Coronary artery (tissue), 2 donors: ENCODE data around the gene WBP2NL.
A peak's percentile ranks its signal among the peaks of the same experiment; 100 is the strongest.

ENCODE experiments used
- DNase-seq: peaks from one replicate; pipeline ENCODE4 v3.0.0-alpha.2; 2017; ENCODE audit warnings: low spot score
- H3K27ac ChIP-seq, 2 donors: fragments of 200-600 bp; sonication (generic); one replicate each; pipeline ENCODE4 v1.5.1; 2016 to 2019
- H3K4me3 ChIP-seq: fragments of 200-600 bp; sonication (generic); 2 replicates; pipeline ENCODE4 v1.5.1; 2016; ENCODE audit warnings: mild to moderate bottlenecking, moderate library complexity
- TF ChIP-seq, protein P1 (sequence below): fragments of 200-600 bp; sonication (generic); IDR thresholded peaks from one replicate; pipeline ENCODE4 v1.5.1; 2019; ENCODE audit warnings: antibody characterized with exemption

Gene WBP2NL

GRCh38 chr22:42072606-42073330 is 74.2 kb downstream of the WBP2NL start:
- Histone ChIP-seq H3K27ac (no peak overlapping the region), H3K4me3 (no peak overlapping the region)
- TF ChIP-seq, protein P1, sequence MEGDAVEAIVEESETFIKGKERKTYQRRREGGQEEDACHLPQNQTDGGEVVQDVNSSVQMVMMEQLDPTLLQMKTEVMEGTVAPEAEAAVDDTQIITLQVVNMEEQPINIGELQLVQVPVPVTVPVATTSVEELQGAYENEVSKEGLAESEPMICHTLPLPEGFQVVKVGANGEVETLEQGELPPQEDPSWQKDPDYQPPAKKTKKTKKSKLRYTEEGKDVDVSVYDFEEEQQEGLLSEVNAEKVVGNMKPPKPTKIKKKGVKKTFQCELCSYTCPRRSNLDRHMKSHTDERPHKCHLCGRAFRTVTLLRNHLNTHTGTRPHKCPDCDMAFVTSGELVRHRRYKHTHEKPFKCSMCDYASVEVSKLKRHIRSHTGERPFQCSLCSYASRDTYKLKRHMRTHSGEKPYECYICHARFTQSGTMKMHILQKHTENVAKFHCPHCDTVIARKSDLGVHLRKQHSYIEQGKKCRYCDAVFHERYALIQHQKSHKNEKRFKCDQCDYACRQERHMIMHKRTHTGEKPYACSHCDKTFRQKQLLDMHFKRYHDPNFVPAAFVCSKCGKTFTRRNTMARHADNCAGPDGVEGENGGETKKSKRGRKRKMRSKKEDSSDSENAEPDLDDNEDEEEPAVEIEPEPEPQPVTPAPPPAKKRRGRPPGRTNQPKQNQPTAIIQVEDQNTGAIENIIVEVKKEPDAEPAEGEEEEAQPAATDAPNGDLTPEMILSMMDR: no peak
- DNase-seq: no peak

DNA sequence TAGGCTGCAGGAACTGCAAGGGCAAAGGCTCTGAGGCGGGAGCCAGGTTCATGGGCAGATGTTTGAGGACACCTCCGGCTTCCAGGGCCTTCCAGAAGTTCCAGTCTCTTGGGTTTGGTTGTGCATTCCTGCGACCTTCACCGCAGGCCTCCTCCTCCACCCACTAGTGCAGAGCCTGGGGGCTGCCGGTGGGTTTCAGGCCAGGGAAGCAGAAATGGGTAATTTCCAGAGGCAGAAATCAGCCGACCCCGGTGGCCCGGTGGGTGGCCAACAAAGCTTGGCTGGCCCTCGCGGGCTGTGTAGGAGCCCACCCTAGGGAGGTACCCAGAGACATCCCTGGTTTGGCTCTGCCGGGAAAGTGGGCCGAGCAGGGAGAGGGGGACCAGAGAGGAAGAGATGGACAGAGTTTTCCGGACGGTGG is 75.0 kb downstream of the WBP2NL start:
- peak overlapping the region; percentile 89 to 97 for H3K27ac ChIP-seq
- TF ChIP-seq, protein P1: no peak
- peak overlapping the region; percentile 78 for H3K4me3 ChIP-seq
- DNase-seq: no peak

GRCh38 chr22:42074132-42074811 is 75.7 kb downstream of the WBP2NL start, which contains the start of gene PHETA2:
Gene PHETA2, plus strand, starts transcription at chr22:42074248. Its CDS starts 3,046 bp downstream, at chr22:42077294.
- peak within 1 kb of the TSS; percentile 89 to 97 for H3K27ac ChIP-seq
- DNase-seq: no peak
- peak within 1 kb of the TSS; percentile 78 for H3K4me3 ChIP-seq
- TF ChIP-seq, protein P1: no peak

DNA sequence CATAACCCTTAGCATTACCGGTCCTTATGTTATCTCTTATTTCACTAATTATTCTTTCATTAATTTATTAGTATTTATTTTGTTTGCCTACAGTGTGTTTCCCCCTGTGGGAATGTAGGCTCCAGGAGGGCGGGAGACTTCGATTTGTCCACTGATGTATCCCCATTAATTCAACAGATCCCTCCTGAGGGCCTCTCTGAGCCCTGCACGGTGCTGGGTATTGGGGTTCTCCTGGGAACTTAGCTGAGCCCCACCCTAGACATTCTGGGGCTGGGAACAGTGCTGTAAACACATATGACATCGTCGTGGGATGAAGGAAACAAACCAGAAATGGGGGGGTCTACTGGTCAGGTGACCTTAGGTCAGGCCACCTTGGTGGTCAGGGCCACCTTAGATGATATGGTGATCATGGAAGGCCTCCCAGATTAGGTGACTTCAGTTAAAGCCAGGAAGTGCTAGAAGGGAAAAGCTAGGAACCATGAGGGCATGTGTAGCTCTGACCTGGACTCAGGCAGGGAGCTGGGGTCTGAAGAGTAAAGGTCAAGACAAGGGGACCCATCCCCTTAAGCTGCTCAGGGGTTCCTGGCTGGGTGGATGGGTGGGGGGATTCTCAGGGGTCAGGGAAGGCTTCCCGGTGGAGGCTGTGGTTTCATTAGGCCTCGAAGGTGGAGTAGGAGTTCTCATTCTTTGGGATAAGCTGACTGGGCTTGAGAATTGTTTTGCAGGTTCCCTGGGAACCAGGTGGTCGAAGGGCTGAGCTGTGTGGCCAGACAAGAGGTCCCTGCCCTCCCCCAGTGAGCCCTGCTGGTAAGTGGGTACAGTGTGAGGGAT is 76.5 kb downstream of the WBP2NL start:
- peak overlapping the region; percentile 78 for H3K4me3 ChIP-seq
- DNase-seq: no peak
- TF ChIP-seq, protein P1: no peak
- H3K27ac ChIP-seq: peak overlapping the region; percentile 89 to 97

- TF ChIP-seq, protein P1: no peak
- DNase-seq: peak; percentile 52
Measured at GRCh38 chr22:42076764-42077485, 78.3 kb downstream of the WBP2NL start.

DNA sequence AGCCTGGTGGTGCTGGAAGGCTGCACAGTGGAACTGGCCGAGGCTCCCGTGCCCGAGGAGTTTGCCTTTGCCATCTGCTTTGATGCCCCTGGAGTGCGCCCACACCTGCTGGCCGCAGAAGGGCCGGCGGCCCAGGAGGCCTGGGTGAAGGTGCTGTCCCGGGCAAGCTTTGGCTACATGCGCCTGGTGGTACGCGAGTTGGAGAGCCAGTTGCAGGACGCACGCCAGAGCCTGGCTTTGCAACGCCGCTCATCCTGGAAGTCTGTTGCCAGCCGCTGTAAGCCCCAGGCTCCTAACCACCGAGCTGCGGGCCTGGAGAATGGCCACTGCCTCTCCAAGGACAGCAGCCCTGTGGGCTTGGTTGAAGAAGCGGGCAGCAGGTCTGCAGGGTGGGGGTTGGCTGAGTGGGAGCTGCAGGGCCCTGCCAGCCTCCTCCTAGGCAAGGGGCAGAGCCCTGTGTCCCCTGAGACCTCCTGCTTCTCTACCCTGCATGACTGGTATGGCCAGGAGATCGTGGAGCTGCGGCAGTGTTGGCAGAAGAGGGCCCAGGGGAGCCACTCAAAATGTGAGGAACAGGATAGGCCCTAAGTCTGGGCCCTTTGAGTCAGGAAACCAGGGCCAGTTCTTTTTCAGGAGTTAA is 79.0 kb downstream of the WBP2NL start:
- Histone ChIP-seq H3K4me3 (no peak overlapping the region), H3K27ac (peak overlapping the region; percentile 95 to 98)
- DNase-seq: peak; percentile 76
- TF ChIP-seq, protein P1: no peak

More at GRCh38 chr22:42076764-42077485, 78.3 kb downstream of the WBP2NL start:
- no peak overlapping the region for H3K4me3 ChIP-seq
- no peak overlapping the region for H3K27ac ChIP-seq
